HCT116 (cell line): ENCODE results near the gene NT5DC3. TPM values are rescaled to one million over a fixed set of nuclear protein-coding genes. Genes with fewer than 3 reads are reported as not detected.

Experiments
- ATAC-seq: fragments of 200-7000 bp; cut with Tn5 transposase; 2 replicates; pipeline ENCODE4 v1.9.1; 2020; ENCODE audit warnings: mild to moderate bottlenecking, moderate library complexity
- BruUV-seq: library from RNA; stranded (reverse); fragments of 400-500 nt; replicated peaks from 2 replicates; lab custom pipeline; 2021; lab: Mats Ljungman, UMichigan
- CTCF ChIA-PET: fragments of 300-600 bp; sonication (Branson Sonifier 250); formaldehyde crosslinking; loops from one replicate; lab custom pipeline; 2021; ENCODE audit warnings: antibody characterized with exemption; lab: Charles Lee
- POLR2A ChIA-PET: fragments of 300-600, 350-600 bp; sonication (Branson Sonifier 250); formaldehyde crosslinking; loops from one replicate; lab custom pipeline; 2021; ENCODE audit warnings: antibody characterized with exemption; lab: Charles Lee
- RAD21 ChIA-PET, 2 experiments: fragments of 300-600 bp; sonication (Branson Sonifier 250); formaldehyde crosslinking; loops; one replicate each; lab custom pipeline; 2023; ENCODE audit warnings: low total read pairs in 2 of 2; ENCODE audit not compliant: uncharacterized antibody in 2 of 2, unreplicated experiment in 2 of 2, low non-redundant PET in 1 of 2; lab: Charles Lee
- DNase-seq: peaks from one replicate; pipeline ENCODE4 v3.0.0-alpha.2; 2010; ENCODE audit warnings: low read depth, low spot score
- H2AFZ ChIP-seq: fragments of 200-600 bp; shearing (Covaris generic), sonication (generic); 2 replicates; pipeline ENCODE4 v1.6.1; 2017; ENCODE audit warnings: low read depth, mixed run types, mixed read lengths, antibody characterized with exemption, low read length; ENCODE audit not compliant: poor library complexity, severe bottlenecking
- H3K27ac ChIP-seq: 2 replicates; pipeline ENCODE4 v1.5.1; 2012; ENCODE audit warnings: low read depth, low read length
- H3K27me3 ChIP-seq: fragments of 200-600 bp; sonication (generic); 2 replicates; pipeline ENCODE4 v1.6.1; 2016; ENCODE audit warnings: mixed run types, low read length, mixed read lengths; ENCODE audit not compliant: insufficient read depth
- H3K36me3 ChIP-seq, 2 experiments: fragments of 200-500 bp in 1 of 2; fragments of 200-600 bp in 1 of 2; sonication (Bioruptor generic) in 1 of 2; sonication (generic) in 1 of 2; 2 replicates each; pipeline versions ENCODE4 v1.5.1 to v1.6.1; 2014 to 2016; ENCODE audit warnings: low read length in 2 of 2, inconsistent platforms in 1 of 2, mixed read lengths in 1 of 2, mixed run types in 1 of 2; ENCODE audit not compliant: insufficient read depth in 2 of 2, control insufficient read depth in 1 of 2
- H3K4me1 ChIP-seq, 2 experiments: fragments of 200-600 bp in 1 of 2; sonication (generic) in 1 of 2; 2 replicates each; pipeline versions ENCODE4 v1.5.1 to v1.6.1; 2012 to 2017; ENCODE audit warnings: low read length in 2 of 2, inconsistent platforms in 1 of 2, mild to moderate bottlenecking in 1 of 2, mixed read lengths in 1 of 2, mixed run types in 1 of 2, moderate library complexity in 1 of 2; ENCODE audit not compliant: insufficient read depth in 2 of 2, control insufficient read depth in 1 of 2
- H3K4me2 ChIP-seq: fragments of 200-600 bp; sonication (generic); 2 replicates; pipeline ENCODE4 v1.6.1; 2017; ENCODE audit warnings: mixed run types, low read length, mixed read lengths
- H3K4me3 ChIP-seq, 2 experiments: fragments of 200-600 bp in 1 of 2; sonication (generic) in 1 of 2; replicated peaks in 1 of 2; 2 replicates each; pipeline ENCODE4 v1.5.1; 2011 to 2016; ENCODE audit warnings: low read length in 2 of 2, control low read depth in 1 of 2, low read depth in 1 of 2, mild to moderate bottlenecking in 1 of 2, mixed read lengths in 1 of 2, mixed run types in 1 of 2
- H3K79me2 ChIP-seq: fragments of 200-600 bp; sonication (generic); 2 replicates; pipeline ENCODE4 v1.6.1; 2017; ENCODE audit warnings: mild to moderate bottlenecking, mixed run types, low read length, moderate library complexity, mixed read lengths; ENCODE audit not compliant: insufficient read depth
- H3K9ac ChIP-seq: fragments of 200-600 bp; sonication (generic); 2 replicates; pipeline ENCODE4 v1.6.1; 2016; ENCODE audit warnings: low read length, mixed read lengths
- H3K9me2 ChIP-seq: fragments of 200-600 bp; sonication (generic), shearing (Covaris generic); 2 replicates; pipeline ENCODE4 v1.6.1; 2017; ENCODE audit warnings: mixed run types, mild to moderate bottlenecking, moderate library complexity; ENCODE audit not compliant: insufficient read depth
- H3K9me3 ChIP-seq, 2 experiments: fragments of 200-500 bp in 1 of 2; fragments of 200-600 bp in 1 of 2; sonication (Bioruptor generic) in 1 of 2; sonication (generic) in 1 of 2; 2 replicates each; pipeline ENCODE4 v1.6.1; 2014 to 2017; ENCODE audit warnings: low read length in 2 of 2, mixed read lengths in 2 of 2, inconsistent platforms in 1 of 2, low read depth in 1 of 2, mild to moderate bottlenecking in 1 of 2, mixed run types in 1 of 2, moderate library complexity in 1 of 2; ENCODE audit not compliant: control insufficient read depth in 1 of 2, insufficient read depth in 1 of 2
- H4K20me1 ChIP-seq: fragments of 200-600 bp; sonication (generic), shearing (Covaris generic); 2 replicates; pipeline ENCODE4 v1.6.1; 2017; ENCODE audit warnings: mixed run types, mild to moderate bottlenecking, moderate library complexity; ENCODE audit not compliant: insufficient read depth
- ATF3 ChIP-seq: IDR thresholded peaks from 2 replicates; pipeline ENCODE4 v1.6.1; 2012
- CEBPB ChIP-seq: IDR thresholded peaks from 2 replicates; pipeline ENCODE4 v1.6.1; 2012; ENCODE audit warnings: low read depth
- CTCF ChIP-seq, 3 experiments: fragments of 200-600 bp in 1 of 3; sonication (generic) in 1 of 3; IDR thresholded peaks in 2 of 3; conservative IDR thresholded peaks in 1 of 3; 2 replicates each; pipeline ENCODE4 v1.5.1; 2012 to 2017; ENCODE audit warnings: low read depth in 2 of 3, low read length in 2 of 3, antibody characterized with exemption in 1 of 3, borderline replicate concordance in 1 of 3, control low read depth in 1 of 3, mild to moderate bottlenecking in 1 of 3, mixed read lengths in 1 of 3, mixed run types in 1 of 3, moderate library complexity in 1 of 3; ENCODE audit not compliant: insufficient read depth in 1 of 3
- EGR1 ChIP-seq: IDR thresholded peaks from 2 replicates; pipeline ENCODE4 v1.6.1; 2012; ENCODE audit warnings: low read depth
- EZH2 ChIP-seq: fragments of 200-600 bp; sonication (generic); IDR thresholded peaks from 2 replicates; pipeline ENCODE4 v1.6.1; 2017; ENCODE audit warnings: antibody characterized with exemption, mixed run types
- FOSL1 ChIP-seq: IDR thresholded peaks from 2 replicates; pipeline ENCODE4 v1.6.1; 2012; ENCODE audit warnings: low read depth
- SP1 ChIP-seq: IDR thresholded peaks from 2 replicates; pipeline ENCODE4 v1.6.1; 2012; ENCODE audit warnings: low read depth
- SRF ChIP-seq: IDR thresholded peaks from 2 replicates; pipeline ENCODE4 v1.6.1; 2012; ENCODE audit warnings: low read depth
- TCF7L2 ChIP-seq: IDR thresholded peaks from 2 replicates; pipeline ENCODE4 v1.7.0; 2011; ENCODE audit warnings: borderline replicate concordance, inconsistent platforms; ENCODE audit not compliant: insufficient read depth, insufficient read length; ENCODE audit errors: extremely low read depth
- ZBTB33 ChIP-seq: IDR thresholded peaks from 2 replicates; pipeline ENCODE4 v1.6.1; 2011; ENCODE audit warnings: mild to moderate bottlenecking, low read length, moderate library complexity; ENCODE audit not compliant: insufficient replicate concordance; ENCODE audit errors: extremely low read depth
- ZFX ChIP-seq: fragments of 450-650 bp; IDR thresholded peaks from 2 replicates; pipeline ENCODE4 v1.6.1; 2017
- intact Hi-C: fragments of 100-400 bp; cut with micrococcal nuclease; formaldehyde crosslinking; loops from 2 replicates; pipeline ENCODE4 v1.10.0; 2022
- total RNA-seq: library from RNA; stranded (reverse); gene quantifications from one replicate; pipeline ENCODE4 v1.2.1, GENCODE V29; 2021; ENCODE audit not compliant: unreplicated experiment

NT5DC3 gene
- total RNA-seq, 1 experiment from 2014 or later, result 18.7 TPM

- H3K4me2 ChIP-seq, result no peak overlapping the region
- ChIA-PET CTCF (no interaction called here), POLR2A (no interaction called here), RAD21 (no interaction called here)
- intact Hi-C loops, result loop anchor here (10.0 kb wide), 1 partner anchor 166 kb away; no protein-coding TSS in a partner anchor
- H3K27ac ChIP-seq, result no peak overlapping the region
- no peaks in the 10 kb centered on the region for H4K20me1 ChIP-seq
- peaks cover 4 to 9% of the 10 kb centered on the region in 2 experiments; a peak in 2 of 4 replicates for H3K4me1 ChIP-seq
- peaks cover 17 to 41% of the 10 kb centered on the region in 2 experiments for H3K36me3 ChIP-seq
- no peaks in the 10 kb centered on the region for H3K9me2 ChIP-seq
- BruUV-seq, result no TSS peak
- no peak for DNase-seq
- H3K9me3 ChIP-seq, result no peaks in the 10 kb centered on the region
- H3K9ac ChIP-seq, result no peak overlapping the region
- TF ChIP-seq EZH2 (no peak), CEBPB (no peak), EGR1 (no peak), ZBTB33 (no peak), SP1 (no peak), FOSL1 (no peak), ATF3 (no peak), TCF7L2 (no peak), CTCF (IDR thresholded peaks at IDR 0.05 in 2 of 3, conservative IDR thresholded peaks at IDR 0.05 in 1 of 3; ENCODE audit: borderline replicate concordance in 1 of 3, insufficient read depth in 1 of 3, low read depth in 2 of 3, low read length in 2 of 3) (no peak), ZFX (no peak), SRF (no peak)
- no peaks in the 10 kb centered on the region for H3K27me3 ChIP-seq
- no peaks in the 10 kb centered on the region for H3K79me2 ChIP-seq
- ATAC-seq, result no peak
- no peak overlapping the region for H3K4me3 ChIP-seq
- no peak overlapping the region for H2AFZ ChIP-seq
These were observed 62.3 kb downstream of the NT5DC3 start for GRCh38 chr12:103778781-103779180.
